Sigmoid colon (tissue), 7 donors: ENCODE measurements around the gene AMMECR1. TPM values are rescaled to one million over a fixed set of nuclear protein-coding genes. Genes with fewer than 3 reads are reported as not detected.
"Not testable (repeated sequence)": the region's sequence is repeated elsewhere in the genome, so short reads cannot be mapped to it uniquely, and the experiment has no call there.

Experiments used
- DNase-seq: peaks from one replicate; pipeline ENCODE4 v3.0.0-alpha.2; 2019
- H3K27ac ChIP-seq, 4 donors: fragments of 200-600 bp; sonication (generic); one replicate each; pipeline ENCODE4 v1.5.1; 2016 to 2019; ENCODE audit warnings: mild to moderate bottlenecking in 1 of 4
- H3K27me3 ChIP-seq, 3 donors: fragments of 200-600 bp; sonication (generic); one replicate each; pipeline ENCODE4 v1.5.1; 2019; ENCODE audit warnings: mild to moderate bottlenecking in 1 of 3
- H3K36me3 ChIP-seq, 4 donors: fragments of 200-600 bp; sonication (generic); one replicate each; pipeline ENCODE4 v1.5.1; 2016 to 2019
- H3K4me1 ChIP-seq, 4 donors: fragments of 200-600 bp; sonication (generic); one replicate each; pipeline ENCODE4 v1.5.1; 2017 to 2019
- H3K4me3 ChIP-seq, 4 donors: fragments of 200-600 bp; sonication (generic); one replicate each; pipeline ENCODE4 v1.5.1; 2017 to 2019; ENCODE audit warnings: mild to moderate bottlenecking in 2 of 4, moderate library complexity in 1 of 4
- H3K9me3 ChIP-seq, 4 donors: fragments of 200-600 bp in 3 of 4; sonication (generic) in 3 of 4; one replicate each; pipeline versions ENCODE4 v1.5.1 to v1.6.1; 2013 to 2019
- EP300 ChIP-seq, 4 donors: sonication (generic); formaldehyde crosslinking; IDR thresholded peaks; one replicate each; pipeline ENCODE4 v1.6.1; 2017; ENCODE audit warnings: antibody characterized with exemption in 4 of 4
- POLR2A ChIP-seq, 2 donors: fragments of 450-650 bp; IDR thresholded peaks; one replicate each; pipeline ENCODE4 v1.6.1; 2016; ENCODE audit warnings: antibody characterized with exemption in 2 of 2, mild to moderate bottlenecking in 2 of 2, moderate library complexity in 2 of 2
- POLR2AphosphoS5 ChIP-seq, 4 donors: sonication (generic); formaldehyde crosslinking; IDR thresholded peaks; one replicate each; pipeline ENCODE4 v1.6.1; 2017; ENCODE audit warnings: antibody characterized with exemption in 4 of 4
- WGBS, 2 donors: extraction: QIAGEN DNeasy Blood & Tissue Kit; methylation state at CpG; one replicate each; pipeline ENCODE4 v1.1.7; 2013; 5-methylcytosine and 5-hydroxymethylcytosine counted together
- intact Hi-C: fragments of 100-400 bp; cut with DNase I; formaldehyde crosslinking; loops from one replicate; pipeline ENCODE4 v1.15.1; 2023
- polyA plus RNA-seq, 3 donors: library from polyadenylated mRNA; stranded (reverse); fragments of 200-250 nt; gene quantifications; one replicate each; pipeline ENCODE4 v1.2.3, GENCODE V29; 2013
- total RNA-seq, 4 donors: library from RNA; depleted of rRNA; stranded (reverse); fragments of >200 nt; gene quantifications; one replicate each; pipeline ENCODE4 v1.1.0, GENCODE V29; 2016
- TF ChIP-seq, protein P1 (sequence below), 4 experiments: fragments of 450-650 bp in 3 of 4; fragments of 200-600 bp in 1 of 4; IDR thresholded peaks; one replicate each; pipeline ENCODE4 v1.5.1; 2016 to 2019; ENCODE audit warnings: antibody characterized with exemption in 4 of 4, mild to moderate bottlenecking in 3 of 4, moderate library complexity in 2 of 4
- donor health status: healthy with polysubstance abuse.
- donor health status: Bipolar disorder and iron deficiency.
- donor health status: healthy.

AMMECR1 gene
- total and polyA plus RNA-seq, 7 donors, result 1.5 to 8.1 (median 3.2) TPM

- 95 to 97% methylated on average over 1 of the region's 1 CpG for WGBS, 2 donors
Measured at GRCh38 chrX:110155759-110156158, 162.1 kb downstream of the AMMECR1 start.

GRCh38 chrX:110154328-110154727 is 163.6 kb downstream of the AMMECR1 start:
- intact Hi-C loops, H3K9me3 ChIP-seq, H3K4me1 ChIP-seq, H3K27ac ChIP-seq, DNase-seq, H3K36me3 ChIP-seq, H3K27me3 ChIP-seq, H3K4me3 ChIP-seq: not testable (repeated sequence)
- WGBS, 2 donors, result 92 to 95% methylated on average over 5 of the region's 5 CpGs

More at GRCh38 chrX:110155759-110156158, 162.1 kb downstream of the AMMECR1 start:
- no peak overlapping the region for H3K4me3 ChIP-seq
- intact Hi-C loops, result no loop called here
- H3K27ac ChIP-seq, result no peak overlapping the region
- TF ChIP-seq POLR2A (IDR thresholded peaks at IDR 0.05), result no peak
- TF ChIP-seq POLR2AphosphoS5 (IDR thresholded peaks at IDR 0.05), result no peak
- TF ChIP-seq, protein P1, sequence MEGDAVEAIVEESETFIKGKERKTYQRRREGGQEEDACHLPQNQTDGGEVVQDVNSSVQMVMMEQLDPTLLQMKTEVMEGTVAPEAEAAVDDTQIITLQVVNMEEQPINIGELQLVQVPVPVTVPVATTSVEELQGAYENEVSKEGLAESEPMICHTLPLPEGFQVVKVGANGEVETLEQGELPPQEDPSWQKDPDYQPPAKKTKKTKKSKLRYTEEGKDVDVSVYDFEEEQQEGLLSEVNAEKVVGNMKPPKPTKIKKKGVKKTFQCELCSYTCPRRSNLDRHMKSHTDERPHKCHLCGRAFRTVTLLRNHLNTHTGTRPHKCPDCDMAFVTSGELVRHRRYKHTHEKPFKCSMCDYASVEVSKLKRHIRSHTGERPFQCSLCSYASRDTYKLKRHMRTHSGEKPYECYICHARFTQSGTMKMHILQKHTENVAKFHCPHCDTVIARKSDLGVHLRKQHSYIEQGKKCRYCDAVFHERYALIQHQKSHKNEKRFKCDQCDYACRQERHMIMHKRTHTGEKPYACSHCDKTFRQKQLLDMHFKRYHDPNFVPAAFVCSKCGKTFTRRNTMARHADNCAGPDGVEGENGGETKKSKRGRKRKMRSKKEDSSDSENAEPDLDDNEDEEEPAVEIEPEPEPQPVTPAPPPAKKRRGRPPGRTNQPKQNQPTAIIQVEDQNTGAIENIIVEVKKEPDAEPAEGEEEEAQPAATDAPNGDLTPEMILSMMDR (IDR thresholded peaks at IDR 0.05), result no peak
- TF ChIP-seq EP300 (IDR thresholded peaks at IDR 0.05), result no peak
- H3K9me3 ChIP-seq, result no peaks in the 10 kb centered on the region
- H3K4me1 ChIP-seq, result no peaks in the 10 kb centered on the region
- no peaks in the 10 kb centered on the region for H3K27me3 ChIP-seq
- DNase-seq, result no peak
- H3K36me3 ChIP-seq, result no peaks in the 10 kb centered on the region

- no peaks in the 10 kb centered on the region for H3K36me3 ChIP-seq
- WGBS, 2 donors, result 96% methylated on average over 2 of the region's 2 CpGs
- H3K9me3 ChIP-seq, result no peaks in the 10 kb centered on the region
- no peaks in the 10 kb centered on the region for H3K27me3 ChIP-seq
- H3K4me3 ChIP-seq, result no peak overlapping the region
- TF ChIP-seq EP300 (IDR thresholded peaks at IDR 0.05) (no peak), POLR2A (IDR thresholded peaks at IDR 0.05) (no peak), POLR2AphosphoS5 (IDR thresholded peaks at IDR 0.05) (no peak)
- TF ChIP-seq, protein P1 (IDR thresholded peaks at IDR 0.05), result no peak
- no peak overlapping the region for H3K27ac ChIP-seq
- intact Hi-C loops, result no loop called here
- DNase-seq, result no peak
- H3K4me1 ChIP-seq, result no peaks in the 10 kb centered on the region
Measured at GRCh38 chrX:110153896-110154295, 164.0 kb downstream of the AMMECR1 start.

DNA sequence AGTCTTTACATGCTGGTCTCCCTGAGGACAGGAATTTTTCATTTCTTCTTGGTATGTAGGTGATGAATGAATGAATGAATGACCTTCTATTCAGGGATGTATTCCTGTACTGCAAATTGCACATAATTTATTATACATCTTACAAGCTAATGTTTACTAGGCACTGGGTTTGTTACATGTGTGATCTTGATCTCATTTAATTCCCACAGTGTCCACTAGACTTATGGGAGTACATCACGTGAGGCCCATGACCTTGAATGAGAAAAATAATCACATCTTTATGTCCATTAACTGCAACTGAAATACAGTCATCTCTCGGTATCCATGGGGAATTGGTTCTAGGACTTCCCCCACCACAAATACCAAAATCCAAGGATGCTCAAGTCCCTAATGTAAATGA is 164.6 kb downstream of the AMMECR1 start:
- intact Hi-C loops, result no loop called here
- no peaks in the 10 kb centered on the region for H3K27me3 ChIP-seq
- no peaks in the 10 kb centered on the region for H3K4me1 ChIP-seq
- H3K4me3 ChIP-seq, result no peak overlapping the region
- no peaks in the 10 kb centered on the region for H3K9me3 ChIP-seq
- no peak overlapping the region for H3K27ac ChIP-seq
- H3K36me3 ChIP-seq, result no peaks in the 10 kb centered on the region
- TF ChIP-seq EP300 (IDR thresholded peaks at IDR 0.05) (no peak), POLR2AphosphoS5 (IDR thresholded peaks at IDR 0.05) (no peak), POLR2A (IDR thresholded peaks at IDR 0.05) (no peak)
- TF ChIP-seq, protein P1 (IDR thresholded peaks at IDR 0.05), result no peak
- WGBS, 2 donors, result 94 to 96% methylated on average over 2 of the region's 2 CpGs
- DNase-seq, result no peak

GRCh38 chrX:110146521-110146920 is 171.4 kb downstream of the AMMECR1 start:
- Histone ChIP-seq H3K36me3 (no peaks in the 10 kb centered on the region), H3K9me3 (no peaks in the 10 kb centered on the region), H3K27me3 (no peaks in the 10 kb centered on the region), H3K4me3 (no peak overlapping the region), H3K4me1 (peaks cover 0 to 16% (median 0%) of the 10 kb centered on the region in 4 donors), H3K27ac (no peak overlapping the region)
- 12 to 36% methylated on average over 2 of the region's 2 CpGs for WGBS, 2 donors
- DNase-seq, result no peak
- TF ChIP-seq, protein P1 (IDR thresholded peaks at IDR 0.05), result peak; percentile 24 to 50 (median 33)
- TF ChIP-seq POLR2AphosphoS5 (IDR thresholded peaks at IDR 0.05), result no peak
- intact Hi-C loops, result loop anchor here (5.0 kb wide), 2 partner anchors 144 to 234 kb away; partner anchors contain the start of gene TMEM164
